Mesothelial cell of epicardium (in vitro differentiated cells): Measurements from ENCODE around the gene WIPF2. TPM values are rescaled to one million over a fixed set of nuclear protein-coding genes. Genes with fewer than 3 reads are reported as not detected.

Experiments used
- DNase-seq, 2 experiments: peaks; one replicate each; pipeline ENCODE4 v3.0.0; 2021; ENCODE audit warnings: low spot score in 2 of 2; ENCODE audit not compliant: unreplicated experiment in 2 of 2
- H3K27ac Mint-ChIP-seq: 2 replicates; pipeline ENCODE4 v1.8.0; 2021; ENCODE audit warnings: mixed read lengths
- H3K27me3 Mint-ChIP-seq: 2 replicates; pipeline ENCODE4 v1.8.0; 2021; ENCODE audit warnings: low read depth, mixed read lengths
- H3K36me3 Mint-ChIP-seq: 2 replicates; pipeline ENCODE4 v1.8.0; 2021; ENCODE audit warnings: mixed read lengths
- H3K4me1 Mint-ChIP-seq: 2 replicates; pipeline ENCODE4 v1.8.0; 2021; ENCODE audit warnings: mixed read lengths
- H3K4me3 Mint-ChIP-seq: 2 replicates; pipeline ENCODE4 v1.8.0; 2021; ENCODE audit warnings: mild to moderate bottlenecking, moderate library complexity, mixed read lengths
- H3K9me3 Mint-ChIP-seq: 2 replicates; pipeline ENCODE4 v1.8.0; 2021; ENCODE audit warnings: mixed read lengths
- total RNA-seq: library from RNA; stranded (reverse); gene quantifications from 3 replicates; pipeline ENCODE4 v1.2.1, GENCODE V29; 2021
- TF ChIP-seq, protein P1 (sequence below): fragments of 200-600 bp; sonication (generic); IDR thresholded peaks from one replicate; pipeline ENCODE4 v1.5.0; 2021; ENCODE audit warnings: antibody characterized with exemption; ENCODE audit not compliant: unreplicated experiment

Gene WIPF2
- total RNA-seq, 1 donor from 2014 or later: 27.0 TPM

DNA sequence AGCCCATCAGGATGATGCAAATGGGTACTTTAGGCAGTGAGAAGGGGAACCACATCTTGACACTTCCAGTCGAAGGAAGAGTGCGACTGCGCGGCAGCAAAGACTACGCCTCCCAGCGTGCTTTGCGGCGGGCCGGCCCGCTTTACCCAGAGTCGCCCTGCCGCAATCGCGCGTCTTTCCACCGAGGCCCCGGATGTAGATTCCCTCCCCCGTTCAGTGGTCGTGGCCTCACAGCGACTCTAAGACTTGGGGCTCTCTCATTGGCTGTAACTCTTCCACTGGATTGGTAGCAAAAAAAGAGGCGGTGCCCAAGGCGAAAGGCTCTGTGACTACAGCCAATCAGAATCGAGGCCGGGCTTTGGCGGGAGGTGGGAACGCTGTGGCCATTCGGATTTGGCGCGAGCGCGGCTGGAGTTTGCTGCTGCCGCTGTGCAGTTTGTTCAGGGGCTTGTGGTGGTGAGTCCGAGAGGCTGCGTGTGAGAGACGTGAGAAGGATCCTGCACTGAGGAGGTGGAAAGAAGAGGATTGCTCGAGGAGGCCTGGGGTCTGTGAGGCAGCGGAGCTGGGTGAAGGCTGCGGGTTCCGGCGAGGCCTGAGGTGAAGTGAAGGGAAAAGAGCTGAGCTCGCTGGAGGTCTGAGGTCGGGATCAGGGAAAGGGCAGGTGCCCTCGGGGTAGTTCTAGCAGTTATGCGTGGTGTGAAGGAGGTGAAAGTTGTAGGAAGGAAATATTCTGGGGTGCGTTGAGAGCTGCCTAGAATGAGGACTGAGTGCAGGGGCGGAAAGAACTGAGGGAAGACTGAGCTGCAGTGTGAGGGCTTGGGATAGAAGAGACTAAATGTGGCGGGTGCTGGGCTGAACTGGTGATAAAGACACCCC is 68.6 kb downstream of the WIPF2 start, which contains the start of gene CDC6:
TSS of gene CDC6 (plus strand) at position 386 of the 876 bp plus-strand sequence. CDS start 1,542 bp downstream, outside the sequence.
- Mint-ChIP-seq H3K27ac (peak within 1 kb of the TSS; percentile 98), H3K4me3 (peak within 1 kb of the TSS; percentile 96), H3K4me1 (peaks cover 27% of the 10 kb centered on the region), H3K9me3 (no peaks in the 10 kb centered on the region), H3K36me3 (peaks cover 4% of the 10 kb centered on the region), H3K27me3 (no peaks in the 10 kb centered on the region)
- DNase-seq: peak; percentile 95 to 96
- TF ChIP-seq, protein P1, sequence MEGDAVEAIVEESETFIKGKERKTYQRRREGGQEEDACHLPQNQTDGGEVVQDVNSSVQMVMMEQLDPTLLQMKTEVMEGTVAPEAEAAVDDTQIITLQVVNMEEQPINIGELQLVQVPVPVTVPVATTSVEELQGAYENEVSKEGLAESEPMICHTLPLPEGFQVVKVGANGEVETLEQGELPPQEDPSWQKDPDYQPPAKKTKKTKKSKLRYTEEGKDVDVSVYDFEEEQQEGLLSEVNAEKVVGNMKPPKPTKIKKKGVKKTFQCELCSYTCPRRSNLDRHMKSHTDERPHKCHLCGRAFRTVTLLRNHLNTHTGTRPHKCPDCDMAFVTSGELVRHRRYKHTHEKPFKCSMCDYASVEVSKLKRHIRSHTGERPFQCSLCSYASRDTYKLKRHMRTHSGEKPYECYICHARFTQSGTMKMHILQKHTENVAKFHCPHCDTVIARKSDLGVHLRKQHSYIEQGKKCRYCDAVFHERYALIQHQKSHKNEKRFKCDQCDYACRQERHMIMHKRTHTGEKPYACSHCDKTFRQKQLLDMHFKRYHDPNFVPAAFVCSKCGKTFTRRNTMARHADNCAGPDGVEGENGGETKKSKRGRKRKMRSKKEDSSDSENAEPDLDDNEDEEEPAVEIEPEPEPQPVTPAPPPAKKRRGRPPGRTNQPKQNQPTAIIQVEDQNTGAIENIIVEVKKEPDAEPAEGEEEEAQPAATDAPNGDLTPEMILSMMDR: no peak

DNA sequence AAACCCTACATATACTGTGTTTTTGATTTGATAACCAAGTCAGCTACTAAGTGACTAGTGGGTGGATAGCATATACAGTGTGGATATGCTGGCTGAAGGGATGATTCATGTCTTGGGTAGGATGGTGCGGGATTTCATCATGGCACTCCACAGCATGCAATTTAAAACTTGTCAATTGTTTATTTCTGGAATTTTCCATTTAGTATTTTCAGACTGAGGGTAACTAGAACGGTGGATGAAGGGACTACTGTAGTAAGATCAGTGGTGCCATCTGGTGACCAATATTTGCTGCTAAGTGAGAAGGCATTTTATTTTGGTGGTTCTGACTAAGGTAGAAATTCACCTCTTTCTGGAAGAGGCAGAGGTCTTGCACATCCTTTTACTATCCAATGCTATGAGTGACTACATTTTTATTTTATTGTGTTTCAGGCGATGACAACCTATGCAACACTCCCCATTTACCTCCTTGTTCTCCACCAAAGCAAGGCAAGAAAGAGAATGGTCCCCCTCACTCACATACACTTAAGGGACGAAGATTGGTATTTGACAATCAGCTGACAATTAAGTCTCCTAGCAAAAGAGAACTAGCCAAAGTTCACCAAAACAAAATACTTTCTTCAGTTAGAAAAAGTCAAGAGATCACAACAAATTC is 71.7 kb downstream of the WIPF2 start:
- TF ChIP-seq, protein P1: peak; percentile 35
- no peak for DNase-seq
- H3K27ac Mint-ChIP-seq: no peak overlapping the region
- peaks cover 15% of the 10 kb centered on the region for H3K36me3 Mint-ChIP-seq
- H3K27me3 Mint-ChIP-seq: no peaks in the 10 kb centered on the region
- H3K4me3 Mint-ChIP-seq: no peak overlapping the region
- H3K9me3 Mint-ChIP-seq: no peaks in the 10 kb centered on the region
- H3K4me1 Mint-ChIP-seq: peaks cover 14% of the 10 kb centered on the region

DNA sequence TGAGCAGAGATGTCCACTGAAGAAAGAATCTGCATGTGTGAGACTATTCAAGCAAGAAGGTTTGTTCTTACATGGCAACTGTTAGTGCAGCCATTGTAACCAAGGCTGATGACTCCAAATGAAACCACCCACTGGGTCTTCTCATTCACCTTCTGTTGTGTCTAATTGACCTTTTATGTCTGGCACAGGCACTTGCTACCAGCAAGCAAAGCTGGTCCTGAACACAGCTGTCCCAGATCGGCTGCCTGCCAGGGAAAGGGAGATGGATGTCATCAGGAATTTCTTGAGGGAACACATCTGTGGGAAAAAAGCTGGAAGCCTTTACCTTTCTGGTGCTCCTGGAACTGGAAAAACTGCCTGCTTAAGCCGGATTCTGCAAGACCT is 72.2 kb downstream of the WIPF2 start:
- TF ChIP-seq, protein P1: no peak
- Mint-ChIP-seq H3K4me3 (no peak overlapping the region), H3K36me3 (peaks cover 15% of the 10 kb centered on the region), H3K27me3 (no peaks in the 10 kb centered on the region), H3K4me1 (peaks cover 14% of the 10 kb centered on the region), H3K27ac (no peak overlapping the region), H3K9me3 (no peaks in the 10 kb centered on the region)
- DNase-seq: no peak

DNA sequence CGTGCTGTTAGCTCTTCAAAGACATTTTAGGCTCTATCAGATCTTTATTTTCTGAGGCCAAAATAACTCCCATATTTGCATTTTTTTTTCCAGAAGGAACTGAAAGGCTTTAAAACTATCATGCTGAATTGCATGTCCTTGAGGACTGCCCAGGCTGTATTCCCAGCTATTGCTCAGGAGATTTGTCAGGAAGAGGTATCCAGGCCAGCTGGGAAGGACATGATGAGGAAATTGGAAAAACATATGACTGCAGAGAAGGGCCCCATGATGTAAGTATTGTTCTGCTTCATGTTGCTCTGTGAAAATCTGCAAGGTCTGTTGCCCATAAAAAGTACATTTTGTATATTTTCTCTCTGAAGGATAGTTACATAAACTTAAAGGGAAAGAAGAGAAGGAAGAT is 74.3 kb downstream of the WIPF2 start:
- Mint-ChIP-seq H3K36me3 (peaks cover 20% of the 10 kb centered on the region), H3K4me3 (no peak overlapping the region)
- TF ChIP-seq, protein P1: no peak

DNA sequence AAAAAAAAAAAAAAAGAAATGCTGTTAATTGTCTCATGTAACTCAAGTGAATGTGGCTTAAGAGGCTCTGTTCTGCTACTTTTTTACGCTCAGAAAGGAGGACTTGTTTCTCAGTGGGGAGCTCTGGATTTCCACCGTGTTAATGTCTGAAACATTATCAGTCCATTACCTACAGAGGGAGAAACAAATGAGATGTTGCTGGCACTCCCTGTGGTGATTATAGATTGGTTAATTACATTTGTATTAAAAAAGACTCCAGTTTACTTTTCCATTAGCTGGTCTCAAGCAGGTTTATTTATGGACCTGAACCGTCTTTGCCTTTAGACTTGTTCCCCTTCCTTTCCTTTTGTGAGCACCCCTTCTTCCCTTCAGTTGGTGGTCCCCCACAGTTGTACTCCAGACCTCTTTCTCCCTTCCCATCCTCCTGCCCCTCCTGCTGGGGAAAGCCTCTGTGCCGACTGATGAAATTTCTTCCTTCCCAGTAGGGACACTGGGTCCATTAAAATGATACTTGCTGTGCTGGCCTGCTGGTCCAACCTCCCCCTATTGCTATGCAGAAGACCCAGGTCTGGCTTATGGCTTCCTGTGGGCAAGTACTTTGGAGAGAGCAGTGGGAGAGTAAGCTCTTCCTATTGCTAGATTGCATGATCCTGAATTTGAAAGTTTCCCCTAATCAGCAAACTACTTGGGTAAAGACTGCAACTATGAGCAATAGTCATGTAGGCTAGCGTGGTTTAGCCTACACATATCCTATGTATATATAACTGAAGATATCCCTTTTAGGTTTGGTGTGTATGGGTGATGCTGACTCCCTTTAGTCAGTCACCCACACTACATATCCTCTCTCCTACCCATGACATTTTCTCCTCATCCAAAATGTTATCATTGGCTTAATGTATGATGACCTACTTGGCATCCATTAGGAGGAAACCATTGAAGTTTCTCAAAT is 76.7 kb downstream of the WIPF2 start:
- Mint-ChIP-seq H3K36me3 (peaks cover 21% of the 10 kb centered on the region), H3K9me3 (no peaks in the 10 kb centered on the region), H3K27me3 (no peaks in the 10 kb centered on the region), H3K4me3 (no peak overlapping the region), H3K27ac (no peak overlapping the region), H3K4me1 (peaks cover 2% of the 10 kb centered on the region)
- TF ChIP-seq, protein P1: no peak
- no peak for DNase-seq

More for the DNA sequence above, 74.3 kb downstream of the WIPF2 start:
- no peak overlapping the region for H3K27ac Mint-ChIP-seq
- DNase-seq: no peak
- peaks cover 6% of the 10 kb centered on the region for H3K4me1 Mint-ChIP-seq
- no peaks in the 10 kb centered on the region for H3K9me3 Mint-ChIP-seq
- no peaks in the 10 kb centered on the region for H3K27me3 Mint-ChIP-seq
